KBM-7 (cell line): Measurements from ENCODE around the gene MRFAP1.

Source experiments
- DNase-seq: peaks from one replicate; pipeline ENCODE4 v3.0.0-alpha.2; 2015
- in situ Hi-C: fragments of 300-500 bp; cut with MboI; formaldehyde crosslinking; loops from 2 replicates; pipeline ENCODE4 v1.14.3; 2020; ENCODE audit warnings: low sequenced_read_pairs, low pct_unique_long_range_greater_than_20kb, mixed read lengths

The MRFAP1 gene

GRCh38 chr4:6640292-6641163, at the start of gene MRFAP1:
Gene MRFAP1, plus strand, starts transcription at chr4:6640685. Its CDS starts 178 bp downstream, at chr4:6640863.
- in situ Hi-C loops, result no loop called here
- DNase-seq, result peak; percentile 96

GRCh38 chr4:6591313-6591712, 49.2 kb upstream of the MRFAP1 start:
- no peak for DNase-seq
- in situ Hi-C loops, result no loop called here

DNA sequence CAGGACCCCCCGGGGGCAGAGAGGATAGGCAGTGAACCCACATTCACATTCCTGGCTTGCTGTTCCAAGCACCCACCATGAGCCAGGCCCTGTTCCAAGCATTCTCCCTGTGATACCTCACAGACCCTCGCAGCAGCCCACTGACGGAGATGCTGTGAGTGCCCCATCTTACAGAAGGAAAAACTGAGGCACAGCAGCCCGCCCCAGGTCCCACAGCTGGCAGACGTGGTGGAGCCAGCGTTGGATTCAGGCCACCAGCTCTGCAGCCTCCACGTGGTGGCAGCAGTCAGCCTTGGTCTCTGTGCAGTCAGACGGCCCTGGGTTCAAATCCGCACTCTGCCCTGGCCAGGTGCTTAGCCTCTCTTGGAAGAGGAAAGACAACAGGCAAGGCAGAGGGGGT, 48.7 kb upstream of the MRFAP1 start:
- peak; percentile 19 for DNase-seq
- in situ Hi-C loops, result no loop called here

DNA sequence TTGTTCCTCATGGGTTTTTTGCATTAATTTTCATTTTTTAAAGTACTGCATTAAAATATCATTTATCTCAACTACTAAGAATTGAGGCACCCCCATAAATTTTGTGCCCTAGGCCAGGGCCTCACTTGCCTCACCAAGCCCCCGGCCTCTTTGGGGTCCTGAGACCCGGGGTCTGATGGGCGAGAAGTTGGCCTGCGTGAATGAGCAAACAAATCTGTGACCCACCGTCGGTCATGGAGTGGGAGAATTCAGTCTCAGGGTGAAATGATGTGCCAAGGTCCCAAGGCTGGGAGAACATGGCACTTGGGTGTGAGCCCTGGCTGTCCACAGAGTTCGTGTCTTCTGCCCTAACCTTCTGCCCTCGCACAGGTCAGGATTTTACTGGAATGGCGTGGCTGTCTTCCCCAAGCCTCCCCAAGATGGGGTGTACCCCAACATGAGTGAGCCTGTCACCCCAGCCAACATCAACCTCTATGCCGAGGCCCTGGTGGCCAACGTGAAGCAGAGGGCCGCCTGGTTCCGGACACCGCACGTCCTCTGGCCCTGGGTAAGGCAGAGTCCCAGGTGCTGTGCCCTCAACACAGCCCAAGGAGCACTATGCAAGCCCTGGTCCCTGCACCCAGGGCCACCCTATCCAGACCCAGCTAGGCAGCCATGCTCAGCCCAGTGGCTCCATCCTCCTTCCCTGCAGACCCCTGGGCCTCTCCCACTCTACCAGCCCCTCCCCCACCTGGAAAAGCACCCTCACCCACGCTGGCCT, 47.5 kb upstream of the MRFAP1 start:
- in situ Hi-C loops, result no loop called here
- no peak for DNase-seq

GRCh38 chr4:6594341-6594740, 46.1 kb upstream of the MRFAP1 start:
- no peak for DNase-seq
- in situ Hi-C loops, result no loop called here

GRCh38 chr4:6594826-6595355, 45.6 kb upstream of the MRFAP1 start:
- in situ Hi-C loops, result no loop called here
- no peak for DNase-seq

DNA sequence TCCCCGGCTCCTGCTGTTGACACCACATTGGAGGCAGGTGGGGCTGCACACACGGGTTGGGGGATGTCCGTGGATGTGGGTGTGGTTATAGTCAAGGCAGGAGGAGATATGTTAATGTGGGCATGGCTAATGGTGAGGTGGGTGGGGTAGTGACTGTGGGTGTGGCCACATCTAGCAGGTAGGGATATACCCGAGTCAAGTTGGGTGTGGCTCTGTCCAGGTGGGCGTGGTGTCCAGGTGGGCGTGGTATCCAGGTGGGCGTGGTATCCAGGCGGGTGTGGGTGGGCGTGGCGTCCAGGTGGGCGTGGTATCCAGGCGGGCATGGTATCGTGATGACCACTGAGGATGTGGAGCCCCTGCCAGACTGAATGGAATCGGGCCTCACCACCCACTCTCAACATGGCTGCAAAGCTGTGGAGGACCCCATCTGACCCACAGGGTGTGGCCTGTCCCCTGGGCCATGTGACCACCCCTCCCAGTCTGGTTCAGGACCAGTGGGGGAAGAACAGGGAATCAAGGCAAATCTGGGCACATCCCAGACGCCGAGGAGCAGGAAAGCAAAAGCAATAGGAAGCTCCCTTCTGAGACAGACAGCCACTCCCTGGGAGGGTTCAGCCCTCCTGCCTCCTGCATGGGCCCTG, 44.5 kb upstream of the MRFAP1 start:
- in situ Hi-C loops, result no loop called here
- DNase-seq, result no peak

DNA sequence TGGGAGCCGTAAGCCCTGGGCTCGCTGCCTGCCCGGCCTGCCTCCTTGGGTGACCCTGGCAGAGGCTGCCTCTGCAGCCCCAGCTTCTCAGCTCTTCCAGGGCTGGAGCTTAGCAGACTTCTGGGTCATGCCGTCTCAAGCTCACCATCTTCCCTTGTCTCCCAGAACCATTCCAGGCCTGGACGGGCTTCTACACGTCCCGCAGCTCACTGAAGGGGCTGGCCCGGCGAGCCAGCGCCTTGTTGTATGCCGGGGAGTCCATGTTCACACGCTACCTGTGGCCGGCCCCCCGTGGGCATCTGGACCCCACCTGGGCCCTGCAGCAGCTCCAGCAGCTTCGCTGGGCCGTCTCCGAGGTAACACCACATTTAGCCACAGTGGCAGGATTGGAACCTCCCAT, 43.5 kb upstream of the MRFAP1 start:
- DNase-seq, result no peak
- in situ Hi-C loops, result no loop called here

DNA sequence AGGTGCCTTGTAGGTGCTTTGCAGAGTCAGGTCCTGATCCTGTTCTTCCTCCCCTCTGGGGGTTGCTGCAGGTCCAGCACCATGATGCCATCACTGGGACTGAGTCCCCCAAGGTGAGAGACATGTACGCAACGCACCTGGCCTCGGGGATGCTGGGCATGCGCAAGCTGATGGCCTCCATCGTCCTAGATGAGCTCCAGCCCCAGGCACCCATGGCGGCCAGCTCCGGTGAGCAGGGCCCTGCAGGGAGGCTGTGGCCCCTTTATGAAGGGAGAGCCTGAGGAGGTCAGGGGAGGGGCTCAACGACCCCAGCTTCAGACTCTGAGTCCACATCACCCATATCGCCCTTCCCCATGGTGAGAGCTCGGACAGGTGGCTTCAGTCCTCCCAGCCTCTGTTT, 42.4 kb upstream of the MRFAP1 start:
- DNase-seq, result no peak
- in situ Hi-C loops, result no loop called here

GRCh38 chr4:6598641-6599040, 41.8 kb upstream of the MRFAP1 start:
- in situ Hi-C loops, result no loop called here
- no peak for DNase-seq

GRCh38 chr4:6601661-6602250, 38.7 kb upstream of the MRFAP1 start:
- no peak for DNase-seq
- in situ Hi-C loops, result no loop called here

GRCh38 chr4:6602289-6602688, 38.2 kb upstream of the MRFAP1 start:
- in situ Hi-C loops, result no loop called here
- no peak for DNase-seq

DNA sequence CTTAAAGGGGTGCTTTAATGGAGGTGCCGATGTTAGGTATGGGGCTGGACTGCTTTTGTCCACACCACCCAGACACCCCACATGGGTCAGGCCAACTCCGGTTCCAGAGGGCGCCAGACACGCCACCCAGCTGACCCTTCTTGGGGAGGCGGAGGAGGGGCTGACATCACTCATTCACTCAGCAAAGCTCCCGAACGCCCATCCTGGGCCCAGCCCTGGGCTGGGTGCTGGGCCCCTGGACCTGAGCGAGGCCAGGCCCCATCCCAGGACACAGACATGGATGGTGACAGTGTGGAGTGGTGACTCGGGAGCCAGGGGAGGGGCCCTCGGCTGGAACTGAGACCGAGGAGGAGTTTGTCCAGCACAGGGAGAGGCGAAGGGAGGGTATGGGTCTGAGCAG, 37.4 kb upstream of the MRFAP1 start:
- in situ Hi-C loops, result no loop called here
- no peak for DNase-seq

- in situ Hi-C loops, result no loop called here
- DNase-seq, result no peak
Measured at GRCh38 chr4:6605114-6605513, 35.4 kb upstream of the MRFAP1 start.

GRCh38 chr4:6605605-6606004, 34.9 kb upstream of the MRFAP1 start:
- no peak for DNase-seq
- in situ Hi-C loops, result no loop called here

GRCh38 chr4:6606465-6607235, 33.8 kb upstream of the MRFAP1 start:
- in situ Hi-C loops, result no loop called here
- no peak for DNase-seq

DNA sequence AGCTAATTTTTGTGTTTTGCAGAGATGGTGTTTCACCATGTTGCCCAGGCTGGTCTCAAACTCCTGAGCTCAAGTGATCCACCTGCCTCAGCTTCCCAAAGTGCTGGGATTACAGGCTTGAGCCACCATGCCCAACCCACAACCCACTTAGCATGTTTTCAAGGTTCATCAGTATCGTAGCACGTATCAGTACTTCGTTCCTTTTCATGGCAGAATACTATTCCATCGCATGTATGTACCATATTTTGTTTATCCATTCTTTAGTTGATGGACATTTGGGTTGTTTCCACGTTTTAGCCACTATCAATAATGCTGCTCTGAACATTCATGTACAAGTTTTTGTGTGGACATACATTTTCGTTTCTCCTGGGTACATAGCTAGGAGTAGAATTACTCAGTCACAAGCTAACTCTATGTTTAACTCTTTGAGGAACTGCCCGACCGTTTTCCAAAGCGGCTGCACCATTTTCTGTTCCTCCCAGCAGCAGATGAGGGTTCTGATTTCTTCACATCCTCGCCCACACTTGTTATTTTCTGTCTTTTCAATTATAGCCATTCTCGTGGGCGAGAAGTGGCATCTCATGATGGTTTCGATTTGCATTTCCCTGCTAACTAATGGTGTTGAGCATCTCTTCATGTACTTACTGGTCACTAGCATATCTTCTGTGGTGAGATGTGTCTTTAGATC, 33.0 kb upstream of the MRFAP1 start:
- in situ Hi-C loops, result no loop called here
- no peak for DNase-seq

GRCh38 chr4:6608758-6609414, 31.6 kb upstream of the MRFAP1 start:
- DNase-seq, result no peak
- in situ Hi-C loops, result no loop called here
